GM12891 (cell line): ENCODE measurements around the gene SLC34A1.
A peak's percentile ranks its signal among the peaks of the same experiment; 100 is the strongest.

Experiments used
- PAX5 ChIP-seq: IDR thresholded peaks from 2 replicates; pipeline ENCODE4 v1.6.1; 2011; ENCODE audit warnings: low read length, moderate library complexity, mild to moderate bottlenecking; ENCODE audit not compliant: insufficient read depth, severe bottlenecking
- POLR2A ChIP-seq: IDR thresholded peaks from 2 replicates; pipeline ENCODE4 v1.6.1; 2011; ENCODE audit warnings: low read depth, low read length, control low read depth
- POLR2AphosphoS5 ChIP-seq: IDR thresholded peaks from 2 replicates; pipeline ENCODE4 v1.6.1; 2011; ENCODE audit warnings: low read depth, low read length, control low read depth
- POU2F2 ChIP-seq: IDR thresholded peaks from 2 replicates; pipeline ENCODE4 v1.6.1; 2011; ENCODE audit warnings: low read depth, mild to moderate bottlenecking, control low read depth, low read length, moderate library complexity
- SPI1 ChIP-seq: IDR thresholded peaks from 2 replicates; pipeline ENCODE4 v1.6.1; 2011; ENCODE audit warnings: low read depth, low read length, control low read depth
- TAF1 ChIP-seq: IDR thresholded peaks from 2 replicates; pipeline ENCODE4 v1.6.1; 2011; ENCODE audit warnings: low read depth, low read length, control low read depth

GRCh38 chr5:177445052-177445916 lies 61.0 kb downstream of the SLC34A1 start:
- TF ChIP-seq POLR2AphosphoS5 (peak; percentile 48), SPI1 (no peak), POLR2A (peak; percentile 51; the same call in 1 of the 2 replicates), TAF1 (no peak), POU2F2 (peak; percentile 44; the same call in 1 of the 2 replicates), PAX5 (no peak)
